HEK293 (cell line): ENCODE results near the gene CALHM3.

ENCODE experiments used
- CTCF ChIA-PET: fragments of 350-600 bp; formaldehyde crosslinking; extraction: SDS; loops from one replicate; lab custom pipeline; 2021; ENCODE audit warnings: antibody characterized with exemption; lab: Yijun Ruan, JAX
- POLR2A ChIA-PET: fragments of 300-600 bp; formaldehyde crosslinking; extraction: SDS; loops from one replicate; lab custom pipeline; 2020; ENCODE audit warnings: antibody characterized with exemption, inconsistent platforms; lab: Yijun Ruan, JAX
- H3K27ac ChIP-seq: fragments of 200-500 bp; sonication (Bioruptor generic); 2 replicates; pipeline ENCODE4 v1.5.1; 2014; ENCODE audit warnings: low read depth, low read length, control low read depth, inconsistent platforms; ENCODE audit errors: extremely low read depth
- H3K36me3 ChIP-seq, 2 experiments: fragments of 200-500 bp in 1 of 2; sonication (Bioruptor generic) in 1 of 2; 1 replicate in 1 of 2; 2 replicates in 1 of 2; pipeline ENCODE4 v1.5.1; 2014 to 2017; ENCODE audit warnings: inconsistent platforms in 2 of 2, low read length in 2 of 2; ENCODE audit not compliant: control insufficient read depth in 2 of 2, insufficient read depth in 1 of 2
- H3K4me1 ChIP-seq: fragments of 200-500 bp; sonication (Bioruptor generic); 2 replicates; pipeline ENCODE4 v1.5.1; 2014; ENCODE audit warnings: mild to moderate bottlenecking, low read length, inconsistent platforms; ENCODE audit not compliant: control insufficient read depth, insufficient read depth
- H3K4me3 ChIP-seq: 2 replicates; pipeline ENCODE4 v1.5.1; 2011; ENCODE audit warnings: low read depth, mild to moderate bottlenecking, control low read depth, low read length, moderate library complexity
- H3K9me3 ChIP-seq: fragments of 200-500 bp; sonication (Bioruptor generic); 2 replicates; pipeline ENCODE4 v1.5.1; 2014; ENCODE audit warnings: low read depth, low read length, inconsistent platforms; ENCODE audit not compliant: control insufficient read depth, insufficient read depth
- BCL11A ChIP-seq: fragments of 450-650 bp; formaldehyde crosslinking; IDR thresholded peaks from 2 replicates; pipeline ENCODE4 v1.5.1; 2016; ENCODE audit warnings: low read depth, missing biosample characterization, missing genetic modification characterization
- KLF1 ChIP-seq: fragments of 450-650 bp; formaldehyde crosslinking; IDR thresholded peaks from 2 replicates; pipeline ENCODE4 v1.5.1; 2016; ENCODE audit warnings: missing biosample characterization, missing genetic modification characterization
- MYNN ChIP-seq: fragments of 450-650 bp; formaldehyde crosslinking; IDR thresholded peaks from 2 replicates; pipeline ENCODE4 v1.5.1; 2016; ENCODE audit warnings: missing biosample characterization, missing genetic modification characterization, borderline replicate concordance
- PRDM1 ChIP-seq: fragments of 450-650 bp; formaldehyde crosslinking; IDR thresholded peaks from 2 replicates; pipeline ENCODE4; 2016; ENCODE audit warnings: missing biosample characterization, missing genetic modification characterization
- PRDM10 ChIP-seq: fragments of 450-650 bp; formaldehyde crosslinking; IDR thresholded peaks from 2 replicates; pipeline ENCODE4 v1.5.1; 2016; ENCODE audit warnings: missing biosample characterization, missing genetic modification characterization
- SP7 ChIP-seq: fragments of 450-650 bp; formaldehyde crosslinking; IDR thresholded peaks from 2 replicates; pipeline ENCODE4 v1.5.1; 2016; ENCODE audit warnings: missing biosample characterization, missing genetic modification characterization
- TCF7L2 ChIP-seq: IDR thresholded peaks from 2 replicates; pipeline ENCODE4 v1.6.1; 2011; ENCODE audit warnings: low read depth, mild to moderate bottlenecking, inconsistent platforms, low read length, moderate library complexity, borderline replicate concordance
- ZIC2 ChIP-seq: fragments of 450-650 bp; formaldehyde crosslinking; IDR thresholded peaks from 2 replicates; pipeline ENCODE4 v1.5.1; 2016; ENCODE audit warnings: missing biosample characterization, missing genetic modification characterization
- ZNF174 ChIP-seq: fragments of 450-650 bp; formaldehyde crosslinking; IDR thresholded peaks from 2 replicates; pipeline ENCODE4 v1.5.0; 2017; ENCODE audit warnings: missing biosample characterization, mild to moderate bottlenecking, missing genetic modification characterization
- ZNF18 ChIP-seq: fragments of 450-650 bp; formaldehyde crosslinking; IDR thresholded peaks from 2 replicates; pipeline ENCODE4 v1.5.1; 2016; ENCODE audit warnings: missing biosample characterization, missing genetic modification characterization
- ZNF184 ChIP-seq: fragments of 450-650 bp; IDR thresholded peaks from 2 replicates; pipeline ENCODE4 v1.5.1; 2018; ENCODE audit warnings: missing biosample characterization, mild to moderate bottlenecking, missing genetic modification characterization
- ZNF544 ChIP-seq: fragments of 450-650 bp; formaldehyde crosslinking; IDR thresholded peaks from 2 replicates; pipeline ENCODE4 v1.5.0; 2017; ENCODE audit warnings: missing biosample characterization, missing genetic modification characterization
- ZNF585B ChIP-seq: fragments of 450-650 bp; formaldehyde crosslinking; IDR thresholded peaks from 2 replicates; pipeline ENCODE4 v1.5.1; 2016; ENCODE audit warnings: missing biosample characterization, missing genetic modification characterization
- ZNF624 ChIP-seq: fragments of 450-650 bp; formaldehyde crosslinking; IDR thresholded peaks from 2 replicates; pipeline ENCODE4 v1.5.1; 2017; ENCODE audit warnings: missing biosample characterization, missing genetic modification characterization
- ZNF629 ChIP-seq: fragments of 450-650 bp; formaldehyde crosslinking; IDR thresholded peaks from 2 replicates; pipeline ENCODE4 v1.5.1; 2017; ENCODE audit warnings: missing biosample characterization, missing genetic modification characterization
- ZNF658 ChIP-seq: fragments of 450-650 bp; formaldehyde crosslinking; IDR thresholded peaks from 2 replicates; pipeline ENCODE4; 2016; ENCODE audit warnings: missing biosample characterization, missing genetic modification characterization
- ZNF830 ChIP-seq: fragments of 450-650 bp; IDR thresholded peaks from 2 replicates; pipeline ENCODE4 v1.5.0; 2018; ENCODE audit warnings: missing biosample characterization, missing genetic modification characterization, low read depth, mild to moderate bottlenecking, moderate library complexity
- ZXDB ChIP-seq: fragments of 450-650 bp; formaldehyde crosslinking; IDR thresholded peaks from 2 replicates; pipeline ENCODE4 v1.5.1; 2016; ENCODE audit warnings: missing biosample characterization, missing genetic modification characterization
- TF ChIP-seq, protein P1 (sequence below): sonication (generic); formaldehyde crosslinking; IDR thresholded peaks from 2 replicates; pipeline ENCODE4 v1.8.1; 2022; ENCODE audit warnings: mild to moderate bottlenecking, moderate library complexity, missing genetic modification reagents
- TF ChIP-seq, protein P2 (sequence below): fragments of 450-650 bp; IDR thresholded peaks from 2 replicates; pipeline ENCODE4 v1.5.1; 2018; ENCODE audit warnings: missing biosample characterization, missing genetic modification characterization

Gene CALHM3

DNA sequence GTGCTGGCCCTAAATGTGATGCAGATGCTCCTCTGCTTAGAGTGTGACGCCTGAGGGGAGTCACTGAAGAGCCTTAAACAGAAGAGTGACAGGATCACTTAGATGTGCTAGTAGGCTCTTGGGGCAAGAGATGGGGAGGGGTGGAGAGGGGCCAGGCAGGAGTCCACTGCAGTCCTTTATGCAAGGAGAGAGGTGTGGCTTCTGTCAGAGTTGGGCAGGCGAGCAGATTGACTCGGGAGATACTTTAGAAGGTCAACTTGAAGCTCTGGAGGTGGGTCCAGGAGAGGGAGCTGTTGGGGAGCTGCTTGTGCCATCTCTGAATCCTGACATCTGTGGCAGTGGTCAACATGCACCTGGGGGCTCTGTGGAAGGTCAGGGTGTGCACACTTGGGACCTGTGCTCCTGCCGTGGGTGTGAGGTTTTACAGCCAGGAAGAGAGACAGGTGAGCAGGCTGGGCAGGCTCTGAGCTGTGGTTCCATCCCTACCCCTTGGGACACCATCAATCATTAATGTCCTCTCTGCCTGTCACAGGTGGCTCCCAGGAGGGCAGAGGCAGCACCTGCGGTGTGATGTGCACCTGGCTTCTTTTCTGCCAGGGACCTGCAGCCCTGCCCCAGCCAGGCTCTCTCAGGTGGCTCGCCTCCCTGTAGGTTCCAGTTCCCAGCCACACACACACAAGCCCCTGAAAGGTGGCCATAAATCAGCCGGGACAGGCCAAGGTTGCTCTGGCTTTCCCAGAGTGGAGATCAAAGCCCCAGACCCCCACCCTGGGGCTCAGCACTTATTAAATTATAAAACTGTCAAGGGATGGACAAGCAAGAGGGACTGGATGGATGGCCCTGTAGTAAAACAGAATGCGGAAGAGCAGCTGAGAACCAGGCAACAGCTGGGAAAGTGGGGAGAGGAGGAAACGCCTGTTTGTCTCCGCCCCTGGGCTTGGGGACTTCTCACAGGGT is 28.5 kb upstream of the CALHM3 start:
- no peak overlapping the region for H3K27ac ChIP-seq
- no peak overlapping the region for H3K4me3 ChIP-seq
- H3K9me3 ChIP-seq, result no peaks in the 10 kb centered on the region
- POLR2A ChIA-PET, result no interaction called here
- TF ChIP-seq ZNF544 (tag by site-specific recombination) (no peak), MYNN (no peak), TCF7L2 (peak; percentile 49; the same call in 1 of the 2 replicates), SP7 (tag by site-specific recombination) (0 out of 2 replicates have a peak, but pooled peaks have one; percentile 29), ZIC2 (0 out of 2 replicates have a peak, but pooled peaks have one; percentile 44), PRDM1 (tag by site-specific recombination) (no peak), KLF1 (tag by site-specific recombination) (no peak), ZNF830 (tag by site-specific recombination) (no peak)
- TF ChIP-seq, protein P1, sequence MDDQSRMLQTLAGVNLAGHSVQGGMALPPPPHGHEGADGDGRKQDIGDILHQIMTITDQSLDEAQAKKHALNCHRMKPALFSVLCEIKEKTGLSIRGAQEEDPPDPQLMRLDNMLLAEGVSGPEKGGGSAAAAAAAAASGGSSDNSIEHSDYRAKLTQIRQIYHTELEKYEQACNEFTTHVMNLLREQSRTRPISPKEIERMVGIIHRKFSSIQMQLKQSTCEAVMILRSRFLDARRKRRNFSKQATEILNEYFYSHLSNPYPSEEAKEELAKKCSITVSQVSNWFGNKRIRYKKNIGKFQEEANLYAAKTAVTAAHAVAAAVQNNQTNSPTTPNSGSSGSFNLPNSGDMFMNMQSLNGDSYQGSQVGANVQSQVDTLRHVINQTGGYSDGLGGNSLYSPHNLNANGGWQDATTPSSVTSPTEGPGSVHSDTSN, result no peak
- TF ChIP-seq, all 188 proteins: peak for 3
- Histone ChIP-seq H3K4me1 (peaks cover 4% of the 10 kb centered on the region; the same call in 1 of the 2 replicates), H3K36me3 (no peaks in the 10 kb centered on the region)
- CTCF ChIA-PET, result interaction anchor here (0.7 to 1.2 kb wide), 3 partner anchors 9 to 86 kb away, joined by 3 to 4 read pairs (median 4); no protein-coding TSS in a partner anchor

- Histone ChIP-seq H3K4me3 (no peak overlapping the region), H3K27ac (no peak overlapping the region), H3K36me3 (no peaks in the 10 kb centered on the region), H3K4me1 (peaks cover 4% of the 10 kb centered on the region; the same call in 1 of the 2 replicates), H3K9me3 (no peaks in the 10 kb centered on the region)
- TF ChIP-seq PRDM10 (tag by site-specific recombination), result peak; percentile 11; the same call in 1 of the 2 replicates
- no peak for TF ChIP-seq ZNF658
- CTCF ChIA-PET, result interaction anchor here (0.6 kb wide), 1 partner anchor 37 kb away, joined by 3 read pairs; no protein-coding TSS in a partner anchor
- POLR2A ChIA-PET, result no interaction called here
These were observed 27.0 kb upstream of the CALHM3 start for GRCh38 chr10:103506061-103506460.

GRCh38 chr10:103504181-103504783 is 25.2 kb upstream of the CALHM3 start:
- ChIA-PET POLR2A (interaction anchor here (0.6 to 1.6 kb wide), 2 partner anchors 11 to 217 kb away, joined by 7 to 15 read pairs; partner anchors contain the start of gene NEURL1), CTCF (interaction anchor here (0.7 to 1.5 kb wide), 6 partner anchors 11 to 89 kb away, joined by 3 to 7 read pairs (median 4); partner anchors contain the start of gene NEURL1)
- no peaks in the 10 kb centered on the region for H3K36me3 ChIP-seq
- peaks cover 4% of the 10 kb centered on the region; the same call in 1 of the 2 replicates for H3K4me1 ChIP-seq
- no peak overlapping the region; the same call in 1 of the 2 replicates for H3K27ac ChIP-seq
- no peak overlapping the region for H3K4me3 ChIP-seq
- H3K9me3 ChIP-seq, result no peaks in the 10 kb centered on the region
- TF ChIP-seq ZNF18 (tag by site-specific recombination), result peak; percentile 19; the same call in 1 of the 2 replicates
- no peak for TF ChIP-seq ZNF624
- TF ChIP-seq, protein P2, sequence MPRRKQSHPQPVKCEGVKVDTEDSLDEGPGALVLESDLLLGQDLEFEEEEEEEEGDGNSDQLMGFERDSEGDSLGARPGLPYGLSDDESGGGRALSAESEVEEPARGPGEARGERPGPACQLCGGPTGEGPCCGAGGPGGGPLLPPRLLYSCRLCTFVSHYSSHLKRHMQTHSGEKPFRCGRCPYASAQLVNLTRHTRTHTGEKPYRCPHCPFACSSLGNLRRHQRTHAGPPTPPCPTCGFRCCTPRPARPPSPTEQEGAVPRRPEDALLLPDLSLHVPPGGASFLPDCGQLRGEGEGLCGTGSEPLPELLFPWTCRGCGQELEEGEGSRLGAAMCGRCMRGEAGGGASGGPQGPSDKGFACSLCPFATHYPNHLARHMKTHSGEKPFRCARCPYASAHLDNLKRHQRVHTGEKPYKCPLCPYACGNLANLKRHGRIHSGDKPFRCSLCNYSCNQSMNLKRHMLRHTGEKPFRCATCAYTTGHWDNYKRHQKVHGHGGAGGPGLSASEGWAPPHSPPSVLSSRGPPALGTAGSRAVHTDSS (tag by site-specific recombination), result no peak
- TF ChIP-seq ZNF174 (tag by site-specific recombination), result no peak
- no peak for TF ChIP-seq ZNF585B (tag by site-specific recombination)
- TF ChIP-seq ZNF629 (tag by site-specific recombination), result peak; percentile 84
- peak; percentile 36; the same call in 1 of the 2 replicates for TF ChIP-seq ZXDB (tag by site-specific recombination)
- TF ChIP-seq ZNF184 (tag by site-specific recombination), result peak; percentile 80; the same call in 1 of the 2 replicates
- TF ChIP-seq BCL11A, result peak; percentile 76
